HCT116 (cell line): ENCODE results near the gene RFWD3.
"Not testable (repeated sequence)": the region's sequence is repeated elsewhere in the genome, so short reads cannot be mapped to it uniquely, and the experiment has no call there.

ENCODE experiments used
- CTCF ChIP-seq, 3 experiments: fragments of 200-600 bp in 1 of 3; sonication (generic) in 1 of 3; IDR thresholded peaks in 2 of 3; conservative IDR thresholded peaks in 1 of 3; 2 replicates each; pipeline ENCODE4 v1.5.1; 2012 to 2017; ENCODE audit warnings: low read depth in 2 of 3, low read length in 2 of 3, antibody characterized with exemption in 1 of 3, borderline replicate concordance in 1 of 3, control low read depth in 1 of 3, mild to moderate bottlenecking in 1 of 3, mixed read lengths in 1 of 3, mixed run types in 1 of 3, moderate library complexity in 1 of 3; ENCODE audit not compliant: insufficient read depth in 1 of 3
- EZH2 ChIP-seq: fragments of 200-600 bp; sonication (generic); IDR thresholded peaks from 2 replicates; pipeline ENCODE4 v1.6.1; 2017; ENCODE audit warnings: antibody characterized with exemption, mixed run types
- FOSL1 ChIP-seq: IDR thresholded peaks from 2 replicates; pipeline ENCODE4 v1.6.1; 2012; ENCODE audit warnings: low read depth
- POLR2AphosphoS5 ChIP-seq: IDR thresholded peaks from 2 replicates; pipeline ENCODE4 v1.6.1; 2011; ENCODE audit warnings: mild to moderate bottlenecking, low read depth, low read length, moderate library complexity
- REST ChIP-seq: IDR thresholded peaks from 2 replicates; pipeline ENCODE4 v1.6.1; 2012; ENCODE audit warnings: low read depth
- YY1 ChIP-seq: IDR thresholded peaks from 2 replicates; pipeline ENCODE4 v1.6.1; 2011; ENCODE audit warnings: low read length, low read depth, moderate library complexity, mild to moderate bottlenecking; ENCODE audit not compliant: insufficient replicate concordance; ENCODE audit errors: extremely low read depth

GRCh38 chr16:74668877-74669276 is 2.2 kb upstream of the RFWD3 start:
- TF ChIP-seq CTCF (IDR thresholded peaks at IDR 0.05 in 2 of 3, conservative IDR thresholded peaks at IDR 0.05 in 1 of 3; ENCODE audit: borderline replicate concordance in 1 of 3, insufficient read depth in 1 of 3, low read depth in 2 of 3, low read length in 2 of 3); POLR2AphosphoS5; FOSL1; YY1; EZH2; REST: not testable (repeated sequence)
